WERI-Rb-1 (cell line): Measurements from ENCODE around the gene OR2V2.
"Not testable (repeated sequence)": the region's sequence is repeated elsewhere in the genome, so short reads cannot be mapped to it uniquely, and the experiment has no call there.

Source experiments
- DNase-seq: peaks from one replicate; pipeline ENCODE4 v3.0.0-alpha.2; 2020
- H3K27ac ChIP-seq: fragments of 250-450 bp; sonication (Bioruptor Pico); 2 replicates; pipeline ENCODE4 v1.5.1; 2020; ENCODE audit warnings: mild to moderate bottlenecking, moderate library complexity
- H3K27me3 ChIP-seq: fragments of 250-450 bp; sonication (Bioruptor Pico); 2 replicates; pipeline ENCODE4 v1.5.1; 2021; ENCODE audit warnings: mild to moderate bottlenecking, low read depth, moderate library complexity; ENCODE audit not compliant: insufficient read depth, severe bottlenecking
- H3K36me3 ChIP-seq: fragments of 250-450 bp; sonication (Bioruptor Pico); 2 replicates; pipeline ENCODE4 v1.5.1; 2020; ENCODE audit warnings: mild to moderate bottlenecking, moderate library complexity
- H3K4me3 ChIP-seq: 2 replicates; pipeline ENCODE4 v1.5.1; 2011; ENCODE audit warnings: low read depth, mild to moderate bottlenecking, control low read depth, low read length
- H3K9me3 ChIP-seq: fragments of 250-450 bp; sonication (Bioruptor Pico); 2 replicates; pipeline ENCODE4 v1.5.1; 2021; ENCODE audit warnings: mild to moderate bottlenecking, moderate library complexity; ENCODE audit not compliant: severe bottlenecking
- TF ChIP-seq, protein P1 (sequence below): IDR thresholded peaks from 2 replicates; pipeline ENCODE4 v1.5.1; 2011; ENCODE audit warnings: low read depth, mild to moderate bottlenecking, control low read depth, inconsistent platforms, low read length

OR2V2 gene

DNA sequence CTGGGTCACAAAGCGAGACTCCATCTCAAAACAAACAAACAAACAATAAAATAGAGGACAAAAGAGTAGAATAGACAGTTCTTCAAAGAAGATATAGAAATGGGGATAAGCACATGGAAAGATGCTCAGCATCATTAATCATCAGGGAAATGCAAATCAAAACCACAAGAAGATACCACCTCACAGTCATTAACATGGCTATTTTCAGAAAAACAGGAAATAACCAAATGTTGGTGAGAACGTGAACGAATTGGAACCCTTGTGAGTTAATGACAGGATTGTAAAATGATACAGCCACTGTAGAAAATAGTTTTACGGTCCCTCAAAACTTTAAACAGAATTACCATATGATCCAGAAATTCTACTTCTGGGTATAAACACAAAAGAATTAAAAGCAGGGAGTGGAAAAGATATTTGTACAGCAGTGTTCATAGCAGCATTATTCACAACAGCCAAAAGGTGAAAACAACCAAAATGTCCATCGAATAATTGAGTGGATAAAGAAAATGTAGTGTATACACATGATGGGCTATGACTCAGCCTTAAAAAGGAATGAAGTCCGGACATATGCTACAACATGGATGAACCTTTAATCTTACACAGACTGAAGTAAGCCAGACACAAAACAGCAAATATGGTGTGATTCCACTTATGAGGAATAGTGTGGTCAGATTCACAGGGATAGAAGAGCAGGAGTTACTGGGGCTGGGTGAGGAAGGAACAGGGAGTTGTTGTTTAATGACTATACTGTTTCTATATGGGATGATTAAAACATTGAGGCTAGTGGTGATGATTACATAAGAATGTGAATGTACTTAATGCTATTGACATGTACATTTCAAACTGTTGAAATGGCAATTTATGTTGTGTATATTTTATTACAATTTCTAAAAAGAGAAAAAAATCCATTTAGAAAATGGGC lies 19.7 kb downstream of the OR2V2 start:
- Histone ChIP-seq H3K36me3 (no peaks in the 10 kb centered on the region), H3K4me3 (no peak overlapping the region), H3K27ac (no peak overlapping the region), H3K9me3 (no peaks in the 10 kb centered on the region), H3K27me3 (no peaks in the 10 kb centered on the region)
- DNase-seq = no peak
- TF ChIP-seq, protein P1, sequence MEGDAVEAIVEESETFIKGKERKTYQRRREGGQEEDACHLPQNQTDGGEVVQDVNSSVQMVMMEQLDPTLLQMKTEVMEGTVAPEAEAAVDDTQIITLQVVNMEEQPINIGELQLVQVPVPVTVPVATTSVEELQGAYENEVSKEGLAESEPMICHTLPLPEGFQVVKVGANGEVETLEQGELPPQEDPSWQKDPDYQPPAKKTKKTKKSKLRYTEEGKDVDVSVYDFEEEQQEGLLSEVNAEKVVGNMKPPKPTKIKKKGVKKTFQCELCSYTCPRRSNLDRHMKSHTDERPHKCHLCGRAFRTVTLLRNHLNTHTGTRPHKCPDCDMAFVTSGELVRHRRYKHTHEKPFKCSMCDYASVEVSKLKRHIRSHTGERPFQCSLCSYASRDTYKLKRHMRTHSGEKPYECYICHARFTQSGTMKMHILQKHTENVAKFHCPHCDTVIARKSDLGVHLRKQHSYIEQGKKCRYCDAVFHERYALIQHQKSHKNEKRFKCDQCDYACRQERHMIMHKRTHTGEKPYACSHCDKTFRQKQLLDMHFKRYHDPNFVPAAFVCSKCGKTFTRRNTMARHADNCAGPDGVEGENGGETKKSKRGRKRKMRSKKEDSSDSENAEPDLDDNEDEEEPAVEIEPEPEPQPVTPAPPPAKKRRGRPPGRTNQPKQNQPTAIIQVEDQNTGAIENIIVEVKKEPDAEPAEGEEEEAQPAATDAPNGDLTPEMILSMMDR = no peak

DNA sequence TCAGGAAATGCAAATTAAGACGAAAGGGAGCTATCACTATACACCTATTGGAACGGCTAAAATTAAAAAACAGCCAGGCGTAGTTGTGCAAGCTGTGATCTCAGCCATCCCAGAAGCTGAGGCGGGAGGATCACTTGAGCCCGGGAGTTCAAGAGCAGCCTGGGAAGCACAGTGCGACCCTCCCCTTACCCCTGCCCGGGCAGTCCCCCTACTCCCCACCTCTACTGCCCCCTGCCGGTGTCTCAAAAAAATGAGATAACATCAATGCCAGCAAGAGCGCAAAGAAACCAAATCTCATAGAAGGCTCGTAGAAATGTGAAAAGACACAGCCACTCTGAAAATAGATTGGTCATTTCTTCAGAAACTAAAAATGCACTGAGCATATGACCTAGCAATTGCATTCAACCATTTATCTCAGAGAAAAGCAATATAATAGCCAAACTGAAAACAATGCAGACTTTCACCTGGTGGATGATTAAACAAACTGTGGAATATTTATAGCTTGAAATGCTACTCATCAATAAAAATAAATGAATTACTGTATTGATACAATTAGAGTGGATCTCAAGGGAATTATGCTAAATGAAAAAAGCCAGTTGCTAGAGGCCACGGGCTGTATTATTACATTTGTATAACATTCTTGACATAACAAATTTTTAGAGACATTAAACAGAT lies 20.6 kb downstream of the OR2V2 start:
- DNase-seq = peak; percentile 47
- TF ChIP-seq, protein P1 = peak; percentile 46
- H3K27ac ChIP-seq = no peak overlapping the region

DNA sequence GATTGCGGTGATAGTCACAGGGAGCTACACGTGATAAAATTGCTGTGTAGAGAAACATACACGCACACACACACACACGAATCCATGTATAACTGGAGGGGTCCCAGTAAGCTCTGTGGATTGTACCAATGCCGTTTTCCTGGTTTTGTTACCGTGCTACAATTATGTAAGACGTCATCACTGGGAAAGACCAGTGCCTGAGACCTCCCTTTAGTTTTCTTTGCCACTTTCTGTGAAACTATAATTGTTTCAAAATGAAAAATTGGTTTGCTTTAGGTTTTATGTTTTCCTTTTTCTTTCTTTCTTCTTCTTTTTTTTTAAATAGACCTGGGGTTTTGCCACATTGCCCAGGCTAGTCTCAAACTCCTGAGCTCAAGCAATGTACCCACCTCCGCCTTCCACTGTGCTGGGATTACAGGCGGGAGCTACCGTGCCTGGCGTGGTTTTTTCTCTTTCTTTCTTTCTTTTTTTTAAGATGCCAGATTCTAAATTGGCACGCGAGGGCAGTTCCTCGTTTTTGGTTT lies 21.3 kb downstream of the OR2V2 start:
- Histone ChIP-seq H3K36me3 (no peaks in the 10 kb centered on the region), H3K4me3 (no peak overlapping the region), H3K27ac (no peak overlapping the region), H3K27me3 (no peaks in the 10 kb centered on the region), H3K9me3 (no peaks in the 10 kb centered on the region)
- TF ChIP-seq, protein P1 = no peak
- DNase-seq = no peak

More for the DNA sequence above, 20.6 kb downstream of the OR2V2 start:
- H3K9me3 ChIP-seq = no peaks in the 10 kb centered on the region
- H3K4me3 ChIP-seq = no peak overlapping the region
- no peaks in the 10 kb centered on the region for H3K36me3 ChIP-seq
- no peaks in the 10 kb centered on the region for H3K27me3 ChIP-seq

DNA sequence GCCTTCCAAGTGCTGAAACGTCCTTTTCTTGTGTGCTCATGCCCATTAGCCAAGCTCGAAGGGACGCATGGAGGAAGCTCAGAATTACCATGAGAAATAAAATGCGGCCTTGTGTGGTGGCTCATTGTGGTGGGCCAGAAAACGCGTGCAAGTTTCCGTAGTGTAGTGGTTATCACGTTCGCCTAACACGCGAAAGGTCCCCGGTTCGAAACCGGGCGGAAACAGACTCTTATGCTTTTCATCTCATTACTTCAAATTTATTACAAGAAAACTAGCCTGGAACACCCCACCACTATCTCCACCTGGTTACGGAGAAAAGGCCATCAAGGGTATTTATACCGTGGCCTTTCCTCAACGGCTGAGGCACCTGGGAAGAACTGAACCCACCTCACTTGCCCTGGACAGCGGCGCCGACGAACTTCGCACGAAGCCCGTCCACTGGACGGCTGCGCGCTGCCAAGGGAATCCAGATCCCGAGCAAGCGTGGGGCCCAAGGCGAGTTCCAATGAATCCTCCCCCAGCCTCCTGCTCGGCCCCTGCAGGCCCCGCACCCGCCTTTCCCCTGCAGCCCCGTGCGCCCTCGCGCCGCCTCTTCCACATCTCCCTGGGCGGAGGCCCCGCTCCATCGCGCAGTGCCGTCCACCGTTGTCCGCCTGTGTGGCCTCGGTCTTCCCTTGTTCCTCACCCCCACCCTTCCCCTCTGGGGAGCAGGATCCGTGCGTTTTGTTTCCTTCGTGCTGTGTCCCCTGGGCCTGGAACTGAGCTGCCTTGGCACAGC lies 22.3 kb downstream of the OR2V2 start:
- not testable (repeated sequence) for H3K27ac ChIP-seq, H3K36me3 ChIP-seq, H3K9me3 ChIP-seq, DNase-seq, H3K4me3 ChIP-seq, H3K27me3 ChIP-seq

DNA sequence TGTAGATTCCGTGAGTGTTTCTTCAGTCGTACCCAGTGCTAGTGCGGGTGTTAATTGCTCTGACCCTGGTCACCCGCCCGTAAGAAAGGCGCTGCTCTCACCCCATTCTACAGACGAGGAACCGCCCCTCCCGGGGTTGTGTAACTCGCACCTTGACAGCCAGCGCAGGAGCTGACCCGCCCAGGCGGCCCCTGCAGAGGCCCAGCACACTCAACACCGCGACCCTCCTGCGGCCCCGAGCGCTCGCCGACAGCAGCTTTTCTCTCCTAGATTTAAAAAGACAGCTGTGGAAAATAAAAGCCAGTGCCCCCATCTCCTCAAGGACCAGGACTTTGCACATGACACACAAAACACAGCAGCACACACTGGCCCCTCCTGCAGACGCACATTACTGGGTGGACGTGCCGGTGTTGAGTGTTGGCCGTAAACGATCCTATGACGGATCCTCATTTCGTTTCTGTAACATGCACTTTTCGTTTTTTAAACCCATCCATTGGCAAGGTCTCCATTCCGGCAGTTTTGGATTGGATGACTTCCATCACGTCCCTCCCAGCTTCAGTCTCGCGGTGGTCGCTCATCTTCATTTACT lies 22.9 kb downstream of the OR2V2 start:
- DNase-seq = no peak
- Histone ChIP-seq H3K36me3 (no peaks in the 10 kb centered on the region), H3K4me3 (no peak overlapping the region), H3K27ac (no peak overlapping the region), H3K27me3 (no peaks in the 10 kb centered on the region), H3K9me3 (no peaks in the 10 kb centered on the region)
- TF ChIP-seq, protein P1 = no peak
